ENCODE measurements around the gene ADAMTS6. TPM values are rescaled to one million over a fixed set of nuclear protein-coding genes. Genes with fewer than 3 reads are reported as not detected.

Gene ADAMTS6
- total and polyA plus RNA-seq, 2 experiments from 2014 or later, result 0.78 to 2.0 TPM

- Mint-ChIP-seq H3K4me3 (no peak overlapping the region), H3K4me1 (peaks cover 21% of the 10 kb centered on the region), H3K27me3 (ENCODE audit: insufficient read depth, low read depth, poor library complexity) (no peaks in the 10 kb centered on the region), H3K27ac (no peak overlapping the region), H3K9me3 (peaks cover 18% of the 10 kb centered on the region; the same call in 2 of the 3 replicates), H3K36me3 (ENCODE audit: low read depth) (peaks cover 8% of the 10 kb centered on the region; the same call in 2 of the 3 replicates)
- Histone ChIP-seq H3K4me1 (ENCODE audit: insufficient read depth) (no peaks in the 10 kb centered on the region; the same call in none of the 2 replicates), H3K27me3 (ENCODE audit: insufficient read depth) (no peaks in the 10 kb centered on the region), H3F3A (replicated peaks; ENCODE audit: low read depth) (no peaks in the 10 kb centered on the region), H4K20me1 (replicated peaks; ENCODE audit: insufficient read depth) (no peaks in the 10 kb centered on the region), H3K4me2 (no peak overlapping the region), H2AFZ (no peak overlapping the region), H3K27ac (ENCODE audit: low read depth) (no peak overlapping the region), H3K4me3 (no peak overlapping the region), H3K79me2 (replicated peaks; ENCODE audit: insufficient read depth) (no peaks in the 10 kb centered on the region), H3K9me2 (ENCODE audit: insufficient read depth) (peaks cover 18% of the 10 kb centered on the region; the same call in 1 of the 2 replicates), H3K36me3 (ENCODE audit: insufficient read depth) (peaks cover 2% of the 10 kb centered on the region; the same call in 1 of the 2 replicates)
- ATAC-seq (no peak), DNase-seq (ENCODE audit: low spot score) (no peak)
- TF ChIP-seq CTCF (conservative IDR thresholded peaks at IDR 0.05; ENCODE audit: low read depth in 2 of 2) (no peak), EZH2 (IDR thresholded peaks at IDR 0.05; ENCODE audit: low read depth, unreplicated experiment) (no peak), REST (IDR thresholded peaks at IDR 0.05; ENCODE audit: unreplicated experiment) (no peak), JUNB (IDR thresholded peaks at IDR 0.05; ENCODE audit: unreplicated experiment) (no peak)
Observed at GRCh38 chr5:65121880-65122436, 359.8 kb downstream of the ADAMTS6 start.

- ATAC-seq (no peak), DNase-seq (ENCODE audit: low spot score) (no peak)
- Mint-ChIP-seq H3K27ac (no peak overlapping the region), H3K27me3 (ENCODE audit: insufficient read depth, low read depth, poor library complexity) (no peaks in the 10 kb centered on the region), H3K36me3 (ENCODE audit: low read depth) (peaks cover 13% of the 10 kb centered on the region; the same call in 2 of the 3 replicates), H3K4me1 (peaks cover 10% of the 10 kb centered on the region), H3K9me3 (peaks cover 24% of the 10 kb centered on the region; the same call in 2 of the 3 replicates), H3K4me3 (no peak overlapping the region)
- Histone ChIP-seq H3K79me2 (replicated peaks; ENCODE audit: insufficient read depth) (no peaks in the 10 kb centered on the region), H3K27me3 (ENCODE audit: insufficient read depth) (no peaks in the 10 kb centered on the region), H3K36me3 (ENCODE audit: insufficient read depth) (peaks cover 5% of the 10 kb centered on the region; the same call in 1 of the 2 replicates), H3F3A (replicated peaks; ENCODE audit: low read depth) (no peaks in the 10 kb centered on the region), H4K20me1 (replicated peaks; ENCODE audit: insufficient read depth) (no peaks in the 10 kb centered on the region), H3K4me3 (no peak overlapping the region), H3K27ac (ENCODE audit: low read depth) (no peak overlapping the region), H3K9me2 (ENCODE audit: insufficient read depth) (peaks cover 18% of the 10 kb centered on the region; the same call in 1 of the 2 replicates), H3K4me1 (ENCODE audit: insufficient read depth) (no peaks in the 10 kb centered on the region; the same call in none of the 2 replicates), H3K4me2 (no peak overlapping the region), H2AFZ (no peak overlapping the region)
- TF ChIP-seq CTCF (conservative IDR thresholded peaks at IDR 0.05; ENCODE audit: low read depth in 2 of 2), result no peak
- TF ChIP-seq JUNB (IDR thresholded peaks at IDR 0.05; ENCODE audit: unreplicated experiment), result no peak
- no peak for TF ChIP-seq ZNF462 (CRISPR knock-in tag; IDR thresholded peaks at IDR 0.05)
Observed at GRCh38 chr5:65120371-65120967, 361.3 kb downstream of the ADAMTS6 start.

All from GM23338 (cell line).